Stimulated activated CD4-positive, alpha-beta T cell treated with anti-CD3 and anti-CD28 coated beads, Interleukin-12 subunit alpha, Interleukin-12 subunit beta, amount 100 ng/mL, for 24 hours (primary cell): ENCODE results near the gene ATP2B2.

ENCODE experiments used
- DNase-seq, 2 experiments: peaks; one replicate each; pipeline ENCODE4 v3.0.0-alpha.2; 2020; ENCODE audit warnings: low read depth in 2 of 2

The ATP2B2 gene

DNA sequence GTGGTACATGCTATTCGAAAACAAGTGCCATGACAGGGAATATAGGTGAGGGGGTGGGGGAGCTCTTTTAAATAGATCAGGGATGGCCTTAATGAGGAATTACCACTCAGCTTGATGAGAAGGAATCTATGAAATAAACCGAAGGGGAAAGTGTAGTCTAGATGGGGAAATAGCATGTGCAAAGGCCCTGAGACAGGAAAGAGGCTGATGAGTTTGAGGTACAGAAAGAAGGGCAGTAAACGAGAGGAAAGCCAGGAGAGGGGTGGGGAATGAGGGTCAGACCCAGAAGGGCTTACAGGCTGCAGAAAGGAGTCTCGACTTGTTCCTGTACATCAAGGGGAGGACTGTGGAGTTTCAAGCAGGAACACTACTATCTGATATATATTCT is 12.2 kb downstream of the ATP2B2 start:
- no peak for DNase-seq

GRCh38 chr3:10492364-10493201 is 12.8 kb downstream of the ATP2B2 start:
- no peak for DNase-seq

GRCh38 chr3:10489746-10490483 is 15.5 kb downstream of the ATP2B2 start:
- no peak for DNase-seq

GRCh38 chr3:10487988-10488633 is 17.3 kb downstream of the ATP2B2 start:
- no peak for DNase-seq

GRCh38 chr3:10485806-10486205 is 19.6 kb downstream of the ATP2B2 start:
- DNase-seq: no peak

DNA sequence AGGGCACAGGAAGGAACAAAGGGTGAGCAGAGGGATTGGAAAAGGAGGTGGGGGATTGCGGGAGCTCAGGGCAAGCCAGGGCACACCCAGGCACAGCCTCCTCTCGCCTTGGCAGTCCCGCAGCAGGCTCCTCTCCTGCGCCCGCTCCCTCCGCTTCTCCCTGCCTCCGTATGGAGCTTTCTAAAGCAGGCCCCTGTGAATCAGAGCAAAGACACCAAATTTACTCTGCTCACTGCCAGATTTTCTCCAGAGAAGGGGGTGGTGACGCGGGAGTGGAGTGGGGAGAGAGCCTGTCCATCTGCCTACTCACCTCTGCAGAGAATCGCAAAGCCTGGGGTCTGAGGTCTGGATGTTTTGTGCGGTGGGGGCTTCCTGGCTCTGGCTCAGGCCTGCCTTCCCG is 20.0 kb downstream of the ATP2B2 start:
- no peak for DNase-seq

GRCh38 chr3:10484709-10485108 is 20.7 kb downstream of the ATP2B2 start:
- no peak for DNase-seq

DNA sequence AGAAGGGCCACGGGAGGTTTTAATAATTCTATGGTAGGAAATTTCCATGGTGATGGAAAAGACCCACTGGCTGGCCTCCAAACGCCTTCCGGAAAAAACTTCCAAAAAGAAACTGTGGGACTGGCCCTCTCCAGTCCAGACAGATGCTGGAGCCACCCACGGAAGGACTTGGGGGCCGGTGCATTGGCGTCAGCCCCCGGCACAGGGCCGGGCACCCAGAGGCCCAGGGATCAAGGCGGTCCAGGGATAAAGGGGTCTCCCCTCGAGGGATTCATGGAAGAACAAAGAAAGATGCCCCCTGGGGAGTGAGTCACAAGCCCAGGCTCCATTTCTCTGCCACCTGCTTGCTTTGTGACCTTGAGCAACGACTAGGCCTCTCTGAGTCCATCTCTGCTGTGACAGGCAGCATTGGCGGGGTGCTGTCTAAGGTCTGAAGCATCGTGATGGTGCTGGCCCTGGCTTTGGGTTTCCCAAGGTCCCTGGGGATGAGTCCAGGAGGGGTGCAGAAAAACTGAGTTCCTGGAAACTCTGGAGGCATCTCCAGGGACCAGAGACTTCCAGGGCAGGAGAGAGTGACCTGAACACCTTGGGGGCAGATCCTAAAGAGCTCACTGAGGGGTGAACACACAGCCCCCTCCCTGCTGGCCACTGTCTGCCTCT is 21.6 kb downstream of the ATP2B2 start:
- no peak for DNase-seq

- DNase-seq: no peak
Observed at GRCh38 chr3:10483364-10483675, 22.1 kb downstream of the ATP2B2 start.

DNA sequence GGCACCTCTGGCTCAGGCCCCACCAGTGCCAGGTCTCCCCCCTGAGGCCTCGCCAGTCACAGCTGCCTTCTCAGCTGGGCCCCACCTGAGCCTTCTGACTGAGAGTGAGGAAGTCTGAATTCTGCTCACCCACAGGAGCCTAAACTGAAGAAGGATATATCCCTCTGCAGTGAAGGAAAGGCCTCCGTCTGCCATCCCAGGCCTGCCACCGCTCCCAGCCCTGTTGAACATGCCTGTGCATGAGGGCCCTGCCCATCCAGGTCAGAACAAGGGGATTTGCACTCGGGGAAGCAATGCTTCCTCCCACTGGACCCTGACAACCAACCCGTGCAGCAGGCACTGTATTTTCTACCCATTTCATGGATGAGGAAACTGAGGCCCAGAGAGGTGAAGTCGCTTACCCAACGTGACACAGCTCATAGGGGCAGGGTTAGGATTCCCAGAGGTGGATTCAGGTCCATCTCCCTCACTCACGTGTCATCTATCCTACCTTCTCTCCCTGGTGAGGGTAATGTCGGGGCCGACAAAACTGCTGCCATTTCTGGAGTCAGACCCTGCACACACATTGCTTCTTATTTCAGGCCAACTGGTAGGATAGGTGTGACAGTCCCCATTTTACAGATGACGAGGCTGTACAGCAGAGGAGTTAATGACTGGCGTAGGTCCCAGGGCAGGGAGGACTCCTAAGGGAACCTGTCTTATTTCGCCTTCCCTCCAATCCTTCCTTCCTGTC is 22.6 kb downstream of the ATP2B2 start:
- DNase-seq: no peak

GRCh38 chr3:10480871-10481378 is 24.5 kb downstream of the ATP2B2 start:
- no peak for DNase-seq

- DNase-seq: no peak
Observed at GRCh38 chr3:10479311-10479710, 26.1 kb downstream of the ATP2B2 start.

- no peak for DNase-seq
Observed at GRCh38 chr3:10475983-10476382, 29.4 kb downstream of the ATP2B2 start.

DNA sequence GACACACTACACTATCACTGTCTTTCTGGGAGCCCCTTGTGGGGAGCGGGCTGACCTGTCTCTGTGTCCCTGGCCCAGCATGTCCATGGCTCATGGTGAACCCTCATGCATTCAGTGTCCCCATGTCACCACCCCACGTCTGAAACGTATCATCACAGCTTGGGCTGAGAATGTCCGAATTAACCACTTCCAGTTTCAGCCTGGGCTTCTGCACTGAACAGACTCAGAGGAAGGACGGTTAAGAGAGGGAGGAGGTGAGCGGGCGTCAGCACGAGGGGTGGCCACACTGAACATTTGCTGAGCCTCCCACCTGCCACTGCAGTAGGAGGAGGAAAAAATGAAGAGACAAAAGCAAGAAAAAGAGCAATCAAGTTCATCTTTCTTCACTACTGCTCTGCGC is 30.5 kb downstream of the ATP2B2 start:
- DNase-seq: no peak

GRCh38 chr3:10474275-10474646 is 31.1 kb downstream of the ATP2B2 start:
- DNase-seq: no peak

DNA sequence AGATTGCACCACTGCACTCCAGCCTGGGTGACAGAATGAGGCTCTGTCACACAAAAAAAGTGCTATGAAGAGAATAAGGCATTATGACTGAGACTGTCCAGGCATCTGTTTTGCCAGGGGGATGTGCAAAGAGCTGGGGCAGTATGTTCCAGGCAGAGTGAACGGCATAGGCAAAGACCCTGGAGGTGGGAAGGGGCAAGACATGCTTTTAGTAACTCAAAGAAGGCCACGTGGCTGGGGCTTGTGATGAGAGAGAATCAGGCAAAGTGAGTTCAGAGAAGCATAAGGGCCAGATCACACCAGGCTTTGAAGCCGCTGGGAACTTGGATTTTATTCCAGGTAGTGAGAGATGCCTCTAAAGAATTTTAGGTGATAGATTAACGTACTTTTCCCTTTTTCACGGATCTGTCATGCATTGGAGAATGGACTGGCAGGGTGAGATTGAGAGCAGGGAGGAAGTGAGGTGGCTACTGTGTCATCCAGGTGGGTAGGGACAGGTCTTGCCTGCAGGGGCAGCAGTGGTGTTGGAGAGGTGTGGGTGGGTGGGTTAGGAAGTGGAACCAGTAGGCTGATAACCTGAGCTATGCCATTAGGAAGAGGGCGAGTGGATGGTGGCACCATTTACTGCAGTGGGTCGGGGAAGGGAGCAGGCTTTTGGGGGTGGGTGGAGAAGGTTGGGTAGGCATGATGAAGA is 31.7 kb downstream of the ATP2B2 start:
- DNase-seq: no peak

DNA sequence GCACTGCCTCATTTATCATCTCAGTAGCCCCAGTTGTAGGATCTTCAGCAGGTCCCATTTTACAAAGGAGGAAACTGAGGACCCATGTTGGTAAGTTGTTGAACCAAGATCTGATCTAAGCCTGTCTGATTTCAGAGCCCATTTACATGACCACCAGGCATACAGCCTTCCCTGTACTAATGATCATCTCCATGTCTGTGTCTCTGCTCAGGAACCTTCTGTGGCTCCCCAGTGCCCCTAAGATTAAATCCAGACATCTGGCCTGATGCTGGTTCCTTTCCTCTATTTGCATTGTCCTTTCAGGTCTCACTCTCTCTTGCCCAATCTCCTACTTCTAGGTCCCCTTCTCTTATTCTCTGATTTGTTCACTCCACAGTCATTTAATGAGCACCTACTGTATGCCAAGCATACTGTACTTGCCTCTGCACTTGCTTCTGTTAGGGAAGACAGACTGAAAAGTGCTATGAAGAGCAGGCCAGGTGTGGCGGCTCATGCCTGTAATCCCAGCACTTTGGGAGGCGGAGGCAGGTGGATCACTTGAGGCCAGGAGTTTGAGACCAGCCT is 32.4 kb downstream of the ATP2B2 start:
- DNase-seq: no peak

DNA sequence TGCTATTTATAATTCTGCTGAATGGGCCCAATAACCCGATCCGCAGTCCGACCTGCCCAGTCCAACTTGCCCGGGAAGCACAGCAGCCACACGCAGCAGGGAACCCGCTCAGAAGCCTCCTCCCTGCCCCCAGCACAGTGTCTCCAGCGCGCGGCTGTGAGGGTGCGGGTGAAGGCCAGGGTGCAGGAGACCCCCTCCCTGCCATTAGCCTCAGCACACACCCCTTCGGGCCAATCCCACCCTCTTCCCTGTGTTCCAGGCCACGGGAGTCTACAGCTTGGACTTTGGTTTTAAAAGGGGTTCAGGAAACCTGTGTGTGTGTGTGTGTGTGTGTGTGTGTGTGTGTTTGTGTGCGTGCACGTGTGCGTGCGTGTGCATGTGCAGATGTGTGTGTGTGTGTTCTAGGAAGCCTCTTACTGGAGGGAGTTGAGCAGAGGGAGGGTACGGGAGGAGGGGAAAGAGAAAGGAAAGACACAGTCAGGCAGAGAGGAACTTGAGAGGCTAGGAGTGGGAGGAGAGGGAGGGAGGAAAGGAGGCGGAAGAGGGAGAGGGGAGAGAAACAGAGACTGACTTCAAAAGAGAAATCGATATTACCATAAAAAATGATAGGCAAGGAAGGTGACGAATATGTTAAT is 34.2 kb downstream of the ATP2B2 start:
- DNase-seq: no peak

- DNase-seq: no peak
Observed at GRCh38 chr3:10470120-10471053, 35.0 kb downstream of the ATP2B2 start.
